Measurements from ENCODE around the gene ARID4A.
"Not testable (repeated sequence)": the region's sequence is repeated elsewhere in the genome, so short reads cannot be mapped to it uniquely, and the experiment has no call there.

Gene ARID4A

DNA sequence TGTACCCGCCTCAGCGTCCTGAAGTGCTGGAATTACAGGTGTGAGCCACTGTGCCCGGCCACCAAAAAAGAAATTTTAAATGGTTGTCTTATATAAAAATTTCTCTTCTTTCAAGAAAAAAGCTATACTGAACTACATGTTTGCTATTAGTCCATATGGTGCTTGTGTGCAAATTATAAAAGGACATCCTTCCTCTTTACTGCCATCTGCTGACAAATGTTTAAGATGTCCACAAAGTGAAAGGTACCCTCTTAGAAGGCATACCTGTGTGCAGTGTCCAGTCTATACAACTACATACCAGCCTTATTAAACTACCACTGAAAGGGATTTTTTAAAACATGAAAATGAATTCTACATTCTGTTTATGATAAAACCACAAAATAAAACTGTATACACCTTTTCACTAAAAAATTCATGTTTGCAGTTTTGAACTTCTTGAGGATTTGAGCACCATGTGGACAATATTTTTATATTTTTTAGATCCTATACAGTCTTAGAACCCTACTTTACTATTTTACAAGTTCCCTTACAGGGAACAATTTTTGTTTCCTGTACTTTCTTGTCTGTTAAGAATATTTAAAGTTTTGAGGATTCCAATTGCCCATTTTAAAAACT lies 64.5 kb downstream of the ARID4A start:
- DNase-seq (ENCODE audit: low read depth in 2 of 2) = no peak

DNA sequence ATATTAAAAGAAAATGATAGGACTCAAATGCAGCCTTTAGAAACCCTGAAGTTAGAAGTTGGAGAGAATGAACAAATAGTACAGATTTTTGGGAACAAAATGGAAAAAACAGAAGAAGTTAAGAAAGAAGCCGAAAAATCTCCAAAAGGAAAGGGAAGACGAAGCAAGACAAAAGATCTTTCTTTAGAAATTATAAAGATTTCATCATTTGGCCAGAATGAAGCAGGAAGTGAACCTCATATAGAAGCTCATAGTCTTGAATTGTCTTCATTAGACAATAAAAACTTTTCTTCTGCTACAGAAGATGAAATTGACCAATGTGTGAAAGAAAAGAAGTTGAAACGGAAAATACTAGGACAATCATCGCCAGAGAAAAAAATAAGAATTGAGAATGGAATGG lies 66.0 kb downstream of the ARID4A start:
- DNase-seq (ENCODE audit: low read depth in 2 of 2) = no peak

DNA sequence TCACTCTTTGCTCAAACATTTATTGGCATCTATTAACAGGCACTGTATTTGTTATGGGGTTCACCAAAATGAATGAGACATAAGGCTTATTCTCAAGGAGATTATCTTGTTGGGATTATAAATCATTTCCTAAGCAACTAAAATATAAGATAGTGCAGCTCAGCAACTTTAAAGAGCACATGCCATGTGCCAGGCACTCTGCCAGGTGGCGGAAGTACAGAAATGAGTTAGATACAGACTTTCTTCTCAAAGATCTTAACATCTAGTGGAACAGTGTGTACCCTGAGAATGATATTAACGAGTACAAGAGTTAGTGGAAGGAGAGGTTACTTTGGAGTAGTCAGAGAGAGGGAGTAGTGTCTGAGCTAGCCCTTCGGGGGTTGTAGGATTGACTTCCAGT lies 68.9 kb downstream of the ARID4A start:
- DNase-seq (ENCODE audit: low read depth in 2 of 2) = no peak

DNA sequence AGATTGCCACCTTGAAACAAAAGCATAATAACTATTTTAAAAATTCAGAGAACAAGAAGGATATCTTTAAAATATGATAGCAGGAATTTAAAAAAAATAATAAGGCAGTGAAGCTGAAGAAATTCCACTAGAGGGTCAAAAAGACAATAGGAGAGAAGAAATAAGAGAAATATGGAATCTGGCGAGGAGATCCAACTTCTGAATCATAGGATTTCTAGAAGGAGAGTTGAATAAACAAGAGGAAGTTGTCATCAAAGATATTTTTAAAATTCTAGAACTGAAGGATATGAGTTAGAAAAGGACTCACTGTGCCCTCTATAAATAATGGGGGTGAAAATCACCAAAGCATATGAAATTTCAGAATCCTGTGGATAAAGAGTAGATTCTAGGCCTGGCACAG lies 70.6 kb downstream of the ARID4A start:
- DNase-seq (ENCODE audit: low read depth in 2 of 2) = no peak

DNA sequence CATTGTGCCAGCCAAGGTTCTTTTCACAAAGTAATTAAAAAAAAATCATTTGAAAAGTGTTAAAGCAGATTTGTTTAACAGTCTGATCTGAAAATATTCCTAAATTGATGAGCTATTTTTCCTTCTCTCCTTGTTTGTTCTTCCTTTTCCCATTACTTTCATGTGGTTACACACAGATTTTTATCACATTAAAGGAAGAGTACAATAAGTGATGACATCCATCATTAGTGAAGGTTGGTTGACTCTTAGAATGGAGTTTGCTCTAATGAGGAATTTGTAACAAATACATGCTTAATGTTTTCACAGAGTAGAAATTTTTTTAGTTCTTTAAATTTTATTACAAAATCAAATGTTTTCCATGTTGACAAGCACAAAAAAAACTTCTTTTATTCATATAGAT lies 78.4 kb downstream of the ARID4A start:
- no peak for DNase-seq (ENCODE audit: low read depth in 2 of 2)

DNA sequence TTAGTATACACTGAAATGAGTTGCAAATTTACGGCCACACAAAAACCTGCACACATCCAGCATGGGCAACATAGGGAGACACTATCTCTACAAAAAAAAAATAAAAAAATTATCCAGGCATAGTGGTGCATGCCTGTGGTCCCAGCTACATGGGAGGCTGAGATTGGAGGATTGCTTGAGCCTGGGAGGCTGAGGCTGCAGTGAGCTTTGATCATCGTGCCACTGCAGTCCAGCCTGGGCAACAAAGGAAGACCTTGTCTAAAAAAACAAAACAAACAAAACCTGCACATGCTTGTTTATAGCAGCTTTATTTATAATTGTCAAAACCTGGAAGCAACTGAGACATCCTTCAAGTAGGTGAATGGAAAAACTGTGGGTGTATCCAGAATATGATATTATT lies 92.5 kb downstream of the ARID4A start:
- DNase-seq (ENCODE audit: low read depth in 2 of 2) = no peak

DNA sequence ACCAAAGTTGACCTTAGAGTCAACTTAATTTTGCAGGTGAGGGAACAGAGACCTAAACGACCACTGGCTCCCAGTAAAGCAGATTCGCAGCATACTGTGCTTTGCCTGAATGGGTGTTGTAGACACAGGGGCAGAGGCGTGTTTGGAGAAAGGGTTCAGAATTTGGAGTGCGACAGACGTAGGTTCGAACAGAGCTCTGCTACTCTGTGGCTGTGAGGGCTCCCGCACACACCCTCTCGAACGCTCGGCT lies 97.1 kb downstream of the ARID4A start:
- no peak for DNase-seq (ENCODE audit: low read depth in 2 of 2)

DNA sequence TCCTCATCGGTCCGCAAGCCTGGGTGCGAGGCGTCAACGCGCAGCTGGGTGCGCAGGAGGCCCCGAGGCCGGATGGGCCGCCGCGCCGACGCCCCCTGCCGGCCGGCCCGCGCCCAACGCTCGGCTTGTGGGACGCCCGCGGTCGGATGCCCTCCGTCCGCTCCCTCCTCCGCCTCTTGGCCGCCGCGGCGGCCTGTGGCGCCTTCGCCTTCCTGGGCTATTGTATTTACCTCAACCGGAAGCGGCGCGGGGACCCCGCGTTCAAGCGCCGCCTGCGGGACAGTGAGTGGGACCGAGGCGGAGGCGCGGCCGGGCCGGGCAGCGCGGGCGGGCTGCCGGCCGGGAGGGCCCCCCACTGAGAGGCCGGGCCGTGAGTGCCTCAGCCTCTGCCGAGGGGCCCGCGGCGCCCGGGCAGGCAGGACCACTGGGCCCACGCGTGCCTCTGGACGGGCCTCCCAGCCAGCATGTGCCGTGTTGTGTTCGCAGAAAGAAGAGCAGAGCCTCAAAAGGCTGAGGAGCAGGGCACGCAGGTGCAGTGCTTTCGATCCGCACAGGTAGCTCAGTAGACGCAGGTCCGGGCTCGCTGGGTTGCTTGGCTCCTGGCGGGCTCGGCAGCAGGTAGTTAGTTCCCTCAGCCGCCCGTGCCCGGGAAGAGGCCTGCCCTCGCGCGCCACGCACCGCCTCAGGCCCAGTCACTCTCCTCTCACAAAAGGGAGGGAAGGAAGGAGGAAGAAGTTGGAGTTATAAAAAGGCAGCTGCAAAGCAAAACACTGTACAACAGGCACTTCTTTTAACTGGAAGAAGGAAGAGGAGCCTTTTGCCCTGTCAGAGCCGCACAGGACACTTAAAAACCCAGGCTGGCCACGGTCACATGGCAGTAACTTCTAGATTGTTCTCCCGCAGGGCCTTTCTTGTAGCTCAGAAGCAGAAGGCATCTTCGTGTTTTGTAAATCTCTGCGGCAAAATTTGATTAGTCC lies 97.7 kb downstream of the ARID4A start, which contains the start of gene TOMM20L:
TOMM20L (plus strand) TSS at position 119 of the 977 bp plus-strand sequence; CDS start at position 147, 28 bp downstream.
- DNase-seq (ENCODE audit: low read depth in 2 of 2) = peak; percentile 58 to 65

DNA sequence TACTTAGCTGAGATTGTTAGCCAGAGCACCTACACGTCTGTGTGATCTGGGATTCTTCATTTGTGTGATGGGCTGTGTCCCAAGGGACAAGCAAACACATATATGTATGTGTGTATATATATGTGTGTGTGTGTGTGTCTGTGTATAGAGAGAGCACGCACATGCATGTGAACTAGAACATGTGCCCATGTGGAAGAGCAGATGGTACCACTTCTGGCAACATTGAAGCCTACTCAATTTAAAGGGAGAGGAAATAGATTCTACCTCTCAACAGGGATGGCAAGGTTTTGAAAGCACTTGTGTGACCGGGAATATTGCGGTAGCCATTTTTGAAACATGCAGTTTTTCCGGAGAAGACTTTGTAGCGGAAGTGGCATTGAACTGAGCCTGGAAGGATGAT lies 98.8 kb downstream of the ARID4A start:
- DNase-seq (ENCODE audit: low read depth in 2 of 2) = no peak

DNA sequence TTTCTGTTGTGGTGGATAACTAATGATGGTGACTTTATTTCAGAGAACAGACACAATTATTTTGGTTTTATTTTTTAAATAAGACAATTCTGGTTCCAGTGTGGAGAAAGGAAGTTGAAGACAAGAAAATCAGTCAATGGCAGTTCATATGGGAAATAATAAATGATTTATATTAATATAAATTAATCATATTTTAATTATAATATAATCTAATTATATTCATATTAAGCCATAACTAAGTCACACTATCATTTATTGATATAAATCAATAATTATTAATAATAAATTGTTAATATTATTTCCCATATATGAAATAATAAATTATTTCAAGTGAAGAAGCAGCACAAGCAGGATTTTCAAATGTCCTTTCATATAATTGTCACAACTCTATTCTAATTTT lies 100.1 kb downstream of the ARID4A start:
- no peak for DNase-seq (ENCODE audit: low read depth in 2 of 2)

DNA sequence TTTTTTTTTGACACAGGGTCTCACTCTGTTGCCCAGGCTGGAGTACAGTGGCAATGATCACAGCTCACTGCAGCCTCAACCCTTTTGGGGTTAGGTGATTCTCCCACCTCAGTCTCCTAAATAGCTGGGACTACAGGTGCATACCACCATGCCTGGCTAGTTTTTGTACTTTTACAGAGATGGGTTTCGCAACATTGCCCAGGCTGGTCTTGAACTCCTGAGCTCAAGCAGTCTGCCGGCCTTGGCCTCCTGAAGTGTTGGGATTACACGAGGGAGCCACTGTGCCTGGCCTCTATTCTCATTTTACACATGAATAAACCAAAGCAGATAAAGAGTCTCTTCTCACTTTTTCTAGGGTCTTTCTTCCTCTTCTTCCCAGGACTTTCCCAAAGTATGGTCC lies 100.5 kb downstream of the ARID4A start:
- no peak for DNase-seq (ENCODE audit: low read depth in 2 of 2)

DNA sequence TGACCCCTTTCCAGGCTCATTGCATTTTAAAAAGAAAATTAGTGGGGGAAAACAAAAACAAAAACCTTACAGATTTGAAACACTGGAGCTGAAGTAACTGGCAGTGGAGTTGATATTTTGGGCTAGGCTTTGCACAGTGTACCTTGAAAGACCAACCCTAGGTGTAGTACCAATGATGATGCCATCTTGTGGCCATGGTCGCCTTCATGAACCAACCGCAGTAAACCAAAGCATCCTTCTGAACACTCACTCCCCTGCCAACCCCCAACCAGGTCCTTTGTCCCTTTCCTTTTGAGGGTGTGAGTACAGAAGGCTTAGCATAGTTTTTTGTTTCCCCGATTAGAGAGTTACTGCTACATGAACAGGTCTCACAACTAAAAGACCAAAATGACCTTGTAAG lies 103.2 kb downstream of the ARID4A start:
- no peak for DNase-seq (ENCODE audit: low read depth in 2 of 2)

DNA sequence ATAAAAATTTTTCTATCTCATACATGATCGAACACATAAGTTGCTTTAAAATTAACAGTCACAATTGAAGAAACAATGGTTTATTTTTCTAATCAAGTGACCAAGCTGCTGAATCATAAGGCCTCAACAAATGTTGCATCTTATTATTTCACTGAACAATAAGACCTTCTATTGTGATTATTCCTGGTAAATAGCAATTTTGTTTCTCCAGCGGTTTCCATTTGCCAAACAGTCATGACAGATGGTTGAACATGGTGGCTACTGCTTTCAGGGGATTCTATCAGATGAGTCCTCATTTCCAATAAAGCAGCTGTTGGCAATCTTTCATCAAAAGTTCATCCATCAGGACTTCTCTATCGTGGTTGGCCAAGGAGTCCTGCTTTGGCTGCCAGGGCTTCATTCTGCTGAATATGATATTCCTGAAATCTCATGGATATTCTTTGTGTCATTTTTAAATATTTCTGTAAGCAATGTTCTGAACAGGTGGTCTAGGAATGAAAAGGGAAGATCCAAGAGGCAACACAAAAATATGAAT lies 110.4 kb downstream of the ARID4A start:
- no peak for DNase-seq (ENCODE audit: low read depth in 2 of 2)

DNA sequence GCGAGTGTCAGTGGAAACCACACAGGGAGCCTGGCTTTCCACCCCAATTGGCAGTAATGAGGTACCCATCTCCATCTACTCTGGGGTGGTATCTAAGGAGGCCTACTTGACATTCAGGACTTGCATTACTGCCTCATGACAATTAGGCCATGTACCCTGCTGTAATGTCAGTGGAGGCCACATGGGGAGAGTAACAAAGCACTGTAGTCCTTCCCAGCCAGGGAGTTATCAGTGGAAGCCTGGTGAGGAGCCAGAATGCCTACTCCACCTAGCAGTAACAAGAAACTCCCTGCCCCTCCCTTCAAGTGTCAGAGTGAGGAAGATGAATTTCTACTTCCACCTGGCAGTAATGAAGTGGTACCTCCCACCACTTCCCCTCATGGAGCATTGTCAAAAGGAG lies 116.5 kb downstream of the ARID4A start:
- DNase-seq (ENCODE audit: low read depth in 2 of 2) = no peak

DNA sequence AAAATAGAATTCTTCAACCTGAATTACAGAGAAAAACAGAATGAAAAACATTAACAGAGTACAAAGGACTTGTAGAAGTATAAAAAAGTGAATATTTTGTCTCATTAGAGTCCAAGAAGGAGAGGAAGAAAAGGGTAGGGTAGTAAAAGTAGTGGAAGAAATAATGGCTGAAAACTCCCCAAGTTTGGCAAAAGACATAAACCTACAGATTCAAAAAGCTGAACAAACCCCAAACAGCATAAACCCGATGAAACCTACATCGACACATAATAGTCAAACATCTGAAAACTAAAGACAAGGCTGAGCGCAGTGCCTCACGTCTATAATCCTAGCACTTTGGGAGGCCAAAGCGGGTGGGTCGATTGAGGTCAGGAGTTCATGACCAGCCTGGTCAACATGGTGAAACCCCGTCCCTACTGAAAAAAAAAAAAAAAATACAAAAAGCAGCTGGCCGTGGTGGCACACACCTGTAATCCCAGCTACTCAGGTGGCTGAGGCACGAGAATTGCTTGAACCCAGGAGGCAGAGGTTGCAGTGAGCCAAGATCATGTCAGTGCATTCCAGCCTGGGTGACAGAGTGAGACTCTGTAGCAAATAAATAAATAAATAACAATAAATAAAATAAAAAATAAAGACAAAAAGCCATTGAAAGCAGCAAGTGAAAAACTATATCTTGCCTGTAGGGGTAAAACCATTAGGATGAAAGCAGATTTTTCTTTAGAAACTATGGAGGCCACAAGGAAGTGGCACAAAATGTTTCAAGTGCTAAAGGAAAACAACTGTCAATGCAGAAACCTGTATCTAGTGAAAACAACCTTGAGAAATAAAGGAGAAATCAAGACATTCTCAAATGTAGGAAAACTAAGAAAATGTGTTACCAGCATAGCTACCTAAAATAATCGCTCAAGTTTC lies 117.5 kb downstream of the ARID4A start:
- no peak for DNase-seq (ENCODE audit: low read depth in 2 of 2)

DNA sequence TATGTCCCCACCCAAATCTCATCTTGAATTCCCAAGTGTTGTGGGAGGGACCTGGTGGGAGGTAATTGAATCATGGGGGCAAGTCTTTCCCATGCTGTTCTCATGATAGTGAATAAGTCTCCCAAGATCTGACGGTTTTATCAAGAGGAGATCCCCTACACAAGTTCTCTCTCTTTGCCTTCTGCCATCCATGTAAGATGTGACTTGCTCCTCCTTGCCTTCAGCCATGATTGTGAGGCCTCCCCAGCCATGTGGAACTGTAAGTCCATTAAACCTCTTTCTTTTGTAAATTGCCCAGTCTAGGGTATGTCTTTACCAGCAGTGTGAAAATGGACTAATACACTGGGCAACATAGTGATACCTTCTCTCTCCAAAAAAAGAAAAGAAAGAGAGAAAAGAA lies 118.6 kb downstream of the ARID4A start:
- not testable (repeated sequence) for DNase-seq (ENCODE audit: low read depth in 2 of 2)

Measured in stimulated activated CD4-positive, alpha-beta T cell treated with anti-CD3 and anti-CD28 coated beads, Interleukin-1b, Interleukin-23, amount 100 ng/mL, for 4 hours (primary cell).